Measurements from ENCODE around the gene ALDOC.

- TF ChIP-seq, protein P1, sequence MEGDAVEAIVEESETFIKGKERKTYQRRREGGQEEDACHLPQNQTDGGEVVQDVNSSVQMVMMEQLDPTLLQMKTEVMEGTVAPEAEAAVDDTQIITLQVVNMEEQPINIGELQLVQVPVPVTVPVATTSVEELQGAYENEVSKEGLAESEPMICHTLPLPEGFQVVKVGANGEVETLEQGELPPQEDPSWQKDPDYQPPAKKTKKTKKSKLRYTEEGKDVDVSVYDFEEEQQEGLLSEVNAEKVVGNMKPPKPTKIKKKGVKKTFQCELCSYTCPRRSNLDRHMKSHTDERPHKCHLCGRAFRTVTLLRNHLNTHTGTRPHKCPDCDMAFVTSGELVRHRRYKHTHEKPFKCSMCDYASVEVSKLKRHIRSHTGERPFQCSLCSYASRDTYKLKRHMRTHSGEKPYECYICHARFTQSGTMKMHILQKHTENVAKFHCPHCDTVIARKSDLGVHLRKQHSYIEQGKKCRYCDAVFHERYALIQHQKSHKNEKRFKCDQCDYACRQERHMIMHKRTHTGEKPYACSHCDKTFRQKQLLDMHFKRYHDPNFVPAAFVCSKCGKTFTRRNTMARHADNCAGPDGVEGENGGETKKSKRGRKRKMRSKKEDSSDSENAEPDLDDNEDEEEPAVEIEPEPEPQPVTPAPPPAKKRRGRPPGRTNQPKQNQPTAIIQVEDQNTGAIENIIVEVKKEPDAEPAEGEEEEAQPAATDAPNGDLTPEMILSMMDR (IDR thresholded peaks at IDR 0.05 in 8 of 11, conservative IDR thresholded peaks at IDR 0.05 in 3 of 11): no peak
- TF ChIP-seq POLR2AphosphoS5 (IDR thresholded peaks at IDR 0.05) (no peak), POLR2A (IDR thresholded peaks at IDR 0.05) (no peak)
These were observed 33.7 kb upstream of the ALDOC start for GRCh38 chr17:28610376-28610775.
